Activated CD4-positive, CD25-positive, alpha-beta regulatory T cell (primary cell): ENCODE data around the gene UBXN10.

Experiments
- DNase-seq, 4 experiments: peaks; one replicate each; lab custom pipeline; 2025; lab: John Stamatoyannopoulos, UW

Gene UBXN10

GRCh38 chr1:20183035-20183434 is 2.9 kb upstream of the UBXN10 start:
- no peak for DNase-seq

- no peak for DNase-seq
These were observed 2.2 kb upstream of the UBXN10 start for GRCh38 chr1:20183616-20184271.

GRCh38 chr1:20184481-20184900 is 1.4 kb upstream of the UBXN10 start:
- DNase-seq = no peak

- peak in 2 of 4 experiments; percentile 15 to 22 for DNase-seq
These were observed 681 bp upstream of the UBXN10 start for GRCh38 chr1:20184997-20185833.

GRCh38 chr1:20187103-20187812 is 1.4 kb downstream of the UBXN10 start:
- DNase-seq = no peak

- DNase-seq = no peak
These were observed 2.0 kb downstream of the UBXN10 start for GRCh38 chr1:20187813-20188454.

GRCh38 chr1:20188455-20188817 is 2.5 kb downstream of the UBXN10 start:
- DNase-seq = no peak

GRCh38 chr1:20189664-20190063 is 3.8 kb downstream of the UBXN10 start:
- no peak for DNase-seq

- no peak for DNase-seq
These were observed 4.6 kb downstream of the UBXN10 start for GRCh38 chr1:20190256-20191160.

- no peak for DNase-seq
These were observed 5.5 kb downstream of the UBXN10 start for GRCh38 chr1:20191266-20191825.

GRCh38 chr1:20192364-20192763 is 6.5 kb downstream of the UBXN10 start:
- no peak for DNase-seq

GRCh38 chr1:20192871-20193411 is 7.0 kb downstream of the UBXN10 start:
- DNase-seq = no peak

GRCh38 chr1:20194224-20194623 is 8.3 kb downstream of the UBXN10 start:
- no peak for DNase-seq

GRCh38 chr1:20194757-20195461 is 9.0 kb downstream of the UBXN10 start:
- DNase-seq = peak; percentile 39 to 62 (median 49)

- no peak for DNase-seq
These were observed 9.5 kb downstream of the UBXN10 start for GRCh38 chr1:20195462-20195780.

GRCh38 chr1:20197329-20197791 is 11.5 kb downstream of the UBXN10 start:
- DNase-seq = no peak

- no peak for DNase-seq
These were observed 12.4 kb downstream of the UBXN10 start for GRCh38 chr1:20198296-20198695.

GRCh38 chr1:20198918-20199317 is 13.0 kb downstream of the UBXN10 start:
- no peak for DNase-seq

GRCh38 chr1:20199403-20199802 is 13.5 kb downstream of the UBXN10 start:
- no peak for DNase-seq

GRCh38 chr1:20199840-20200239 is 13.9 kb downstream of the UBXN10 start:
- DNase-seq = no peak
